Measurements from ENCODE around the gene SELENOM.
"Not testable (repeated sequence)": the region's sequence is repeated elsewhere in the genome, so short reads cannot be mapped to it uniquely, and the experiment has no call there.

GRCh38 chr22:31059663-31060062 lies 47.7 kb downstream of the SELENOM start:
- TF ChIP-seq EZH2 (IDR thresholded peaks at IDR 0.05); POLR2AphosphoS5 (IDR thresholded peaks at IDR 0.05; ENCODE audit: borderline replicate concordance, low read depth, low read length); FOXP2 (optimal IDR thresholded peaks at IDR 0.05; ENCODE audit: control extremely low read depth, extremely low read length, insufficient read depth): not testable (repeated sequence)
